GM12892 (cell line): ENCODE data around the gene ENDOU.

Source experiments
- POLR2A ChIP-seq: IDR thresholded peaks from 2 replicates; pipeline ENCODE4 v1.6.1; 2011; ENCODE audit warnings: low read depth, low read length, control low read depth
- POLR2AphosphoS5 ChIP-seq: IDR thresholded peaks from 2 replicates; pipeline ENCODE4 v1.6.1; 2011; ENCODE audit warnings: low read depth, low read length, control low read depth

DNA sequence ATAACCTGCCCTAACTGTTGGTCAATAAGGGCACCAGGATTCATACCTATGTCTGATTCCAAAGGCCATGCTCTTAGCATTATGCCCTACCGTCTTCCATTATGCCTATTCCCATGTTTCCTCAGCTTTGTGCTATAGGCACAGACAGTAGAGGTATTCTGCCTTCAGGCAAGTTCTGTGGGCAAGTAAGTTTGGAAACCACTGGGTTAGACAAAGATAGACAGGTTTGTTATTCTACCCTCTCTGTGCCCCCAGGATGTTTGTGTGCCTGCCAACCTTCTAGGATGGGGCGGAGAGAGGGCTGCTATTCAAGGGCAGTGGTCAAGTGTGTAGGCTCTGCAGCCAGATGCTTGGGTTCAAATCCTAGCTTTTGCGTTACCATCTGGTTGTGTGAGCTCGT lies 28.8 kb upstream of the ENDOU start:
- TF ChIP-seq POLR2A = no peak
- no peak for TF ChIP-seq POLR2AphosphoS5
